ENCODE measurements around the gene OSBPL8. TPM values are rescaled to one million over a fixed set of nuclear protein-coding genes. Genes with fewer than 3 reads are reported as not detected.

The OSBPL8 gene
- total RNA-seq, 1 donor from 2014 or later = 77.5 TPM

GRCh38 chr12:76360316-76360715 is 199.3 kb downstream of the OSBPL8 start:
- TF ChIP-seq CTCF (IDR thresholded peaks at IDR 0.05; ENCODE audit: insufficient read depth, low read length, poor library complexity, severe bottlenecking) = no peak
- no peak for DNase-seq (ENCODE audit: low read depth)
- Histone ChIP-seq H3K36me3 (ENCODE audit: control insufficient read depth, insufficient read depth, low read length) (no peaks in the 10 kb centered on the region), H3K27me3 (ENCODE audit: control insufficient read depth, insufficient read depth, low read length) (no peaks in the 10 kb centered on the region), H3K4me3 (ENCODE audit: low read depth, low read length) (no peak overlapping the region)

GRCh38 chr12:76356071-76356470 is 203.5 kb downstream of the OSBPL8 start:
- Histone ChIP-seq H3K36me3 (ENCODE audit: control insufficient read depth, insufficient read depth, low read length) (no peaks in the 10 kb centered on the region), H3K4me3 (ENCODE audit: low read depth, low read length) (no peak overlapping the region), H3K27me3 (ENCODE audit: control insufficient read depth, insufficient read depth, low read length) (no peaks in the 10 kb centered on the region)
- no peak for TF ChIP-seq CTCF (IDR thresholded peaks at IDR 0.05; ENCODE audit: insufficient read depth, low read length, poor library complexity, severe bottlenecking)
- DNase-seq (ENCODE audit: low read depth) = no peak

DNA sequence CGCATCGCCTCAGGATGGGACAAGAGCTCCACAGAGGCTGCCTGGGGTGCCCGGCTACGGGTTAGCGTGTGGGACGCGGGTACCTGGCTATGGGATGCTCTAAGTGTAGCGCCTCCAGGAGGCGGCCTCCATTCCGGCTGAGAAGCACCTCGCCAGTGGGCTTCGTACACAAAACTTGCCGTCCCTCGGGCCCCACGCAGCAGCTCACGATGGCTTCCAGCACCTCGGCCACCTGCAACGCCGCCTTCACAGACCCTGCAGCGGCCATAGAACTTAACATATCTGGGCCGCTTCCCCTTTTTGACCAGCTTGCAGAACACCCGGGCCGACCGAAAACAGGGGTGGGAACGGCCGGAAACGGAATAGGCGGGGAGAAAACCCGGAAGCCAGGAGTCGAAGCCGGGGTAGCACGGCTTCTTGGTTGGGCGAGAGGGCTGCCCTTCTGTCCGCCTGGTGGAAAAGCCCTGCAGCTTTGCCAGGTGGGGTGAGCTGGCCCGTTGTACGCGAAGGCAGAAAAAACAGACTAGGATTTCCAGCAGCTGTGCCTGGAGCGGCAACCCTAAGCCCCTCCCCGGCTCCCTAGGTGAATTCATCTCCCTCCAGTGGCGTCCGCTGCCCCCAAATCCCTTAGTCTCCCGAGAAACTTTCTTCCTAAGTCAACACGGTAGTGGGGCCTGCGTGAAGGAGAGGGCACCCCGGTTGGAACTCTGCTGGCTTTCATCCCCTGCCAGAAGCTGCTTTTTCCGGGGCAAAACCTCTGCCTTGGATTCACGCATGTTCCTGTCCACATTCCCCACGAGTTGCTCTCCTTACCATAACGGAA is 211.3 kb downstream of the OSBPL8 start, which contains the start of gene BBS10:
Gene BBS10, minus strand, starts transcription at position 337 of the 823 bp plus-strand sequence. Its CDS starts 57 bp downstream, at position 280.
- peak; percentile 69 for DNase-seq (ENCODE audit: low read depth)
- Histone ChIP-seq H3K4me3 (ENCODE audit: low read depth, low read length) (peak within 1 kb of the TSS; percentile 82), H3K36me3 (ENCODE audit: control insufficient read depth, insufficient read depth, low read length) (no peaks in the 10 kb centered on the region), H3K27me3 (ENCODE audit: control insufficient read depth, insufficient read depth, low read length) (no peaks in the 10 kb centered on the region)
- peak; percentile 57 for TF ChIP-seq CTCF (IDR thresholded peaks at IDR 0.05; ENCODE audit: insufficient read depth, low read length, poor library complexity, severe bottlenecking)

DNA sequence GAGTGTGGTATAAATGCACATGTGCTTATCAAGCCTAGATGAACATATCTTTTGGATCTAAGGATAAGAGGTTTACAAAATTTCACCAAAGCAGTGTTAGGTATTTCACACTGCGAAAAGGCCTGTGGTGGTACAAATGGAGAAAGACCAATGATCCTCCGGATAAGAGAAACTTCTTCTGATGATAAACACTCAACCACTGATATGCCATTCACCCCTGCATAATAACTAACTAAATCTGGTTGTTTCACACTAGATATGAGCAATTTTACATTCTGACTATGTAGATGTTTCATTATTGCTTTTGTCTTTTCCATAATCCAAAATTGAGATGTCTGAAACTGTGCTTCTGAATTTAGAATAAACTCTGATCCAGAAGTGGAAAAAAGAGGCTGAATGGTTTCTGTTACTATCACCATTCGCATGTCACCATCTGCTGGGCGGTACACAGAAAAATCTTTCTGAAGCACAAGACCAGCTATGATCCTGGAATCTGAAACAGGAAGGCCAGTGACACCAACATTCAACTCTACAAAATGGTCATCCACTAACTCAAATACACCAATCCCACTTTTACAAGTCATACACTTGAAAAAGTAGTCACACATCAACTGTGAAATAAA is 212.7 kb downstream of the OSBPL8 start:
- TF ChIP-seq CTCF (IDR thresholded peaks at IDR 0.05; ENCODE audit: insufficient read depth, low read length, poor library complexity, severe bottlenecking) = peak; percentile 66
- H3K4me3 ChIP-seq (ENCODE audit: low read depth, low read length) = peak overlapping the region; percentile 82
- no peaks in the 10 kb centered on the region for H3K36me3 ChIP-seq (ENCODE audit: control insufficient read depth, insufficient read depth, low read length)
- DNase-seq (ENCODE audit: low read depth) = peak; percentile 31
- no peaks in the 10 kb centered on the region for H3K27me3 ChIP-seq (ENCODE audit: control insufficient read depth, insufficient read depth, low read length)

GRCh38 chr12:76346236-76346635 is 213.3 kb downstream of the OSBPL8 start:
- Histone ChIP-seq H3K36me3 (ENCODE audit: control insufficient read depth, insufficient read depth, low read length) (no peaks in the 10 kb centered on the region), H3K27me3 (ENCODE audit: control insufficient read depth, insufficient read depth, low read length) (no peaks in the 10 kb centered on the region), H3K4me3 (ENCODE audit: low read depth, low read length) (no peak overlapping the region)
- DNase-seq (ENCODE audit: low read depth) = no peak
- TF ChIP-seq CTCF (IDR thresholded peaks at IDR 0.05; ENCODE audit: insufficient read depth, low read length, poor library complexity, severe bottlenecking) = no peak

Measured in kidney epithelial cell (primary cell).